ENCODE results near the gene TIMP1. TPM values are rescaled to one million over a fixed set of nuclear protein-coding genes. Genes with fewer than 3 reads are reported as not detected.

The TIMP1 gene
- polyA plus RNA-seq, 1 donor from 2014 or later = 2.0 TPM

- Histone ChIP-seq H4K20me1 (ENCODE audit: insufficient read depth) (no peaks in the 10 kb centered on the region), H3K27me3 (ENCODE audit: insufficient read depth, low read depth, low read length) (no peaks in the 10 kb centered on the region), H3K9ac (ENCODE audit: low read length) (no peak overlapping the region), H3K79me2 (replicated peaks; ENCODE audit: insufficient read depth, low read length) (no peaks in the 10 kb centered on the region), H2AFZ (ENCODE audit: low read depth, low read length) (no peak overlapping the region), H3F3A (ENCODE audit: insufficient read depth, low read length, poor library complexity, severe bottlenecking) (no peaks in the 10 kb centered on the region), H3K36me3 (ENCODE audit: insufficient read depth, low read length) (no peaks in the 10 kb centered on the region), H3K9me3 (ENCODE audit: low read length) (no peaks in the 10 kb centered on the region), H3K4me2 (ENCODE audit: low read length) (no peak overlapping the region), H3K27ac (ENCODE audit: low read length) (no peak overlapping the region), H3K4me3 (ENCODE audit: low read length) (no peak overlapping the region), H3K9me2 (ENCODE audit: insufficient read depth, low read length) (no peaks in the 10 kb centered on the region)
- TF ChIP-seq TAF1 (IDR thresholded peaks at IDR 0.05; ENCODE audit: low read depth) = no peak
- no peak for TF ChIP-seq RAD21 (conservative IDR thresholded peaks at IDR 0.05)
- no peak for TF ChIP-seq POLR2AphosphoS5 (IDR thresholded peaks at IDR 0.05)
- TF ChIP-seq MXI1 (conservative IDR thresholded peaks at IDR 0.05; ENCODE audit: poor library complexity, severe bottlenecking) = no peak
- TF ChIP-seq REST (IDR thresholded peaks at IDR 0.05; ENCODE audit: borderline replicate concordance) = no peak
- no peak for TF ChIP-seq CTCF (IDR thresholded peaks at IDR 0.05; ENCODE audit: poor library complexity, severe bottlenecking)
- no peak for TF ChIP-seq SMC3 (conservative IDR thresholded peaks at IDR 0.05; ENCODE audit: poor library complexity)
- no peak for TF ChIP-seq EZH2 (IDR thresholded peaks at IDR 0.05; ENCODE audit: borderline replicate concordance, insufficient read depth, low read length, poor library complexity, severe bottlenecking)
Observed at GRCh38 chrX:47574076-47574546, 8.1 kb upstream of the TIMP1 start.

- Histone ChIP-seq H3K79me2 (replicated peaks; ENCODE audit: insufficient read depth, low read length) (no peaks in the 10 kb centered on the region), H3F3A (ENCODE audit: insufficient read depth, low read length, poor library complexity, severe bottlenecking) (no peaks in the 10 kb centered on the region), H3K27me3 (ENCODE audit: insufficient read depth, low read depth, low read length) (no peaks in the 10 kb centered on the region), H3K27ac (ENCODE audit: low read length) (no peak overlapping the region), H2AFZ (ENCODE audit: low read depth, low read length) (no peak overlapping the region), H3K4me2 (ENCODE audit: low read length) (no peak overlapping the region), H3K9me2 (ENCODE audit: insufficient read depth, low read length) (no peaks in the 10 kb centered on the region), H3K9me3 (ENCODE audit: low read length) (no peaks in the 10 kb centered on the region), H3K36me3 (ENCODE audit: insufficient read depth, low read length) (no peaks in the 10 kb centered on the region), H3K9ac (ENCODE audit: low read length) (no peak overlapping the region), H3K4me3 (ENCODE audit: low read length) (no peak overlapping the region), H4K20me1 (ENCODE audit: insufficient read depth) (no peaks in the 10 kb centered on the region)
- TF ChIP-seq RAD21 (conservative IDR thresholded peaks at IDR 0.05) (no peak), CTCF (IDR thresholded peaks at IDR 0.05; ENCODE audit: poor library complexity, severe bottlenecking) (no peak), EZH2 (IDR thresholded peaks at IDR 0.05; ENCODE audit: borderline replicate concordance, insufficient read depth, low read length, poor library complexity, severe bottlenecking) (no peak), TAF1 (IDR thresholded peaks at IDR 0.05; ENCODE audit: low read depth) (no peak), SMC3 (conservative IDR thresholded peaks at IDR 0.05; ENCODE audit: poor library complexity) (no peak), MXI1 (conservative IDR thresholded peaks at IDR 0.05; ENCODE audit: poor library complexity, severe bottlenecking) (no peak), REST (IDR thresholded peaks at IDR 0.05; ENCODE audit: borderline replicate concordance) (no peak), EP300 (conservative IDR thresholded peaks at IDR 0.05; ENCODE audit: poor library complexity, severe bottlenecking) (no peak), POLR2AphosphoS5 (IDR thresholded peaks at IDR 0.05) (no peak)
Observed at GRCh38 chrX:47574547-47575301, 7.5 kb upstream of the TIMP1 start.
